HEK293 (cell line): Measurements from ENCODE around the gene ESCO1.

Source experiments
- ZFP37 ChIP-seq: fragments of 450-650 bp; formaldehyde crosslinking; IDR thresholded peaks from 2 replicates; pipeline ENCODE4 v1.5.1; 2016; ENCODE audit warnings: missing biosample characterization, missing genetic modification characterization
- ZNF473 ChIP-seq: fragments of 450-650 bp; formaldehyde crosslinking; IDR thresholded peaks from 2 replicates; pipeline ENCODE4 v1.5.1; 2017; ENCODE audit warnings: missing biosample characterization, missing genetic modification characterization
- ZNF707 ChIP-seq: fragments of 450-650 bp; formaldehyde crosslinking; IDR thresholded peaks from 2 replicates; pipeline ENCODE4 v1.5.1; 2016; ENCODE audit warnings: missing biosample characterization, missing genetic modification characterization
- TF ChIP-seq, protein P1 (sequence below): fragments of 450-650 bp; formaldehyde crosslinking; IDR thresholded peaks from 2 replicates; pipeline ENCODE4 v1.5.1; 2016; ENCODE audit warnings: missing biosample characterization, missing genetic modification characterization
- TF ChIP-seq, protein P2 (sequence below): fragments of 450-650 bp; formaldehyde crosslinking; IDR thresholded peaks from 2 replicates; pipeline ENCODE4 v1.5.1; 2016; ENCODE audit warnings: missing biosample characterization, missing genetic modification characterization
- TF ChIP-seq, protein P3 (sequence below): fragments of 450-650 bp; formaldehyde crosslinking; IDR thresholded peaks from 2 replicates; pipeline ENCODE4 v1.5.1; 2016; ENCODE audit warnings: missing biosample characterization, missing genetic modification characterization

DNA sequence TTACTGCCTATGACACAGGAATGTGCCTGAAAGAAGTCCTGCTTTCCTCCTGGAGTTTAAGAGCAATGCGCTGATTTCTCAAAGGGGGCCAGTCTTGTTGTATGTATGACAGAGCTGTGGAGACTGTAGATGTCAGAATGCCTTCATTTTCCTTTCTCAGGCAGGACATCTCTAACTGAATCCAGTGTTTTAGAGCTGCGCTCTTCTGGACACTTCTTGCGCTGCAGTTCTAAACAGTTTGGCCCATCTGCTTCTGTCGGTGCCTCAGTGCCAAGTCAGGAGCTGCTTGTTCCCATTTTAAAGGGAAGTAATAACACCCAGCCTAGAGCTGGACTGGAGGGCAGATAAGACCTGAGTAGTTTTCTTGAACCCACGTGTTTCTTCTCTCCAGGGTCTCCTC, 91.4 kb downstream of the ESCO1 start:
- TF ChIP-seq, protein P1, sequence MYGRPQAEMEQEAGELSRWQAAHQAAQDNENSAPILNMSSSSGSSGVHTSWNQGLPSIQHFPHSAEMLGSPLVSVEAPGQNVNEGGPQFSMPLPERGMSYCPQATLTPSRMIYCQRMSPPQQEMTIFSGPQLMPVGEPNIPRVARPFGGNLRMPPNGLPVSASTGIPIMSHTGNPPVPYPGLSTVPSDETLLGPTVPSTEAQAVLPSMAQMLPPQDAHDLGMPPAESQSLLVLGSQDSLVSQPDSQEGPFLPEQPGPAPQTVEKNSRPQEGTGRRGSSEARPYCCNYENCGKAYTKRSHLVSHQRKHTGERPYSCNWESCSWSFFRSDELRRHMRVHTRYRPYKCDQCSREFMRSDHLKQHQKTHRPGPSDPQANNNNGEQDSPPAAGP = no peak
- no peak for TF ChIP-seq ZNF707 (tag by site-specific recombination)
- TF ChIP-seq, protein P2, sequence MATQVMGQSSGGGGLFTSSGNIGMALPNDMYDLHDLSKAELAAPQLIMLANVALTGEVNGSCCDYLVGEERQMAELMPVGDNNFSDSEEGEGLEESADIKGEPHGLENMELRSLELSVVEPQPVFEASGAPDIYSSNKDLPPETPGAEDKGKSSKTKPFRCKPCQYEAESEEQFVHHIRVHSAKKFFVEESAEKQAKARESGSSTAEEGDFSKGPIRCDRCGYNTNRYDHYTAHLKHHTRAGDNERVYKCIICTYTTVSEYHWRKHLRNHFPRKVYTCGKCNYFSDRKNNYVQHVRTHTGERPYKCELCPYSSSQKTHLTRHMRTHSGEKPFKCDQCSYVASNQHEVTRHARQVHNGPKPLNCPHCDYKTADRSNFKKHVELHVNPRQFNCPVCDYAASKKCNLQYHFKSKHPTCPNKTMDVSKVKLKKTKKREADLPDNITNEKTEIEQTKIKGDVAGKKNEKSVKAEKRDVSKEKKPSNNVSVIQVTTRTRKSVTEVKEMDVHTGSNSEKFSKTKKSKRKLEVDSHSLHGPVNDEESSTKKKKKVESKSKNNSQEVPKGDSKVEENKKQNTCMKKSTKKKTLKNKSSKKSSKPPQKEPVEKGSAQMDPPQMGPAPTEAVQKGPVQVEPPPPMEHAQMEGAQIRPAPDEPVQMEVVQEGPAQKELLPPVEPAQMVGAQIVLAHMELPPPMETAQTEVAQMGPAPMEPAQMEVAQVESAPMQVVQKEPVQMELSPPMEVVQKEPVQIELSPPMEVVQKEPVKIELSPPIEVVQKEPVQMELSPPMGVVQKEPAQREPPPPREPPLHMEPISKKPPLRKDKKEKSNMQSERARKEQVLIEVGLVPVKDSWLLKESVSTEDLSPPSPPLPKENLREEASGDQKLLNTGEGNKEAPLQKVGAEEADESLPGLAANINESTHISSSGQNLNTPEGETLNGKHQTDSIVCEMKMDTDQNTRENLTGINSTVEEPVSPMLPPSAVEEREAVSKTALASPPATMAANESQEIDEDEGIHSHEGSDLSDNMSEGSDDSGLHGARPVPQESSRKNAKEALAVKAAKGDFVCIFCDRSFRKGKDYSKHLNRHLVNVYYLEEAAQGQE (tag by site-specific recombination) = no peak
- TF ChIP-seq, protein P3, sequence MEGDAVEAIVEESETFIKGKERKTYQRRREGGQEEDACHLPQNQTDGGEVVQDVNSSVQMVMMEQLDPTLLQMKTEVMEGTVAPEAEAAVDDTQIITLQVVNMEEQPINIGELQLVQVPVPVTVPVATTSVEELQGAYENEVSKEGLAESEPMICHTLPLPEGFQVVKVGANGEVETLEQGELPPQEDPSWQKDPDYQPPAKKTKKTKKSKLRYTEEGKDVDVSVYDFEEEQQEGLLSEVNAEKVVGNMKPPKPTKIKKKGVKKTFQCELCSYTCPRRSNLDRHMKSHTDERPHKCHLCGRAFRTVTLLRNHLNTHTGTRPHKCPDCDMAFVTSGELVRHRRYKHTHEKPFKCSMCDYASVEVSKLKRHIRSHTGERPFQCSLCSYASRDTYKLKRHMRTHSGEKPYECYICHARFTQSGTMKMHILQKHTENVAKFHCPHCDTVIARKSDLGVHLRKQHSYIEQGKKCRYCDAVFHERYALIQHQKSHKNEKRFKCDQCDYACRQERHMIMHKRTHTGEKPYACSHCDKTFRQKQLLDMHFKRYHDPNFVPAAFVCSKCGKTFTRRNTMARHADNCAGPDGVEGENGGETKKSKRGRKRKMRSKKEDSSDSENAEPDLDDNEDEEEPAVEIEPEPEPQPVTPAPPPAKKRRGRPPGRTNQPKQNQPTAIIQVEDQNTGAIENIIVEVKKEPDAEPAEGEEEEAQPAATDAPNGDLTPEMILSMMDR = peak; percentile 50; the same call in 1 of the 2 replicates
- TF ChIP-seq ZNF473 (tag by site-specific recombination) = no peak
- TF ChIP-seq ZFP37 (tag by site-specific recombination) = no peak
